Measurements from ENCODE around the gene UBL7. TPM values are rescaled to one million over a fixed set of nuclear protein-coding genes. Genes with fewer than 3 reads are reported as not detected.

UBL7 gene
- total RNA-seq, 4 donors from 2014 or later, result 27.3 to 66.0 (median 40.4) TPM

DNA sequence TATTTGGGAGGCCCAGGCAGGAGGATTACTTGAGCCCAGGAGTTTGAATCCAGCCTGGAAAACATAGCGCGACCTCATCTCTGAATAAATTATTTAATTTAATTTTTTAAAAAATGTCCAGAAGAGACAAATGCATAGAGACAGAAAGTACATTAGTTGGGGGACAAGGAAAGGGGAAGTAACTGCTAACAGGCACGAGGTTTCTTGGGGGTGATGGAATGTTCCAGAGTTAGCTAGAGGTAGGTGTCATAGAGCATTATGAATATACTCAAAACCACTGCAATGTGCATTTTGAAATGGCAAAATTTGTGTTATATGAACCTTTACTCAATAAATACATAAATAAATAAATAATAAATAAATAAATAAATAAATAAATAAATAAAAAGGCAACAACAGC is 61.9 kb downstream of the UBL7 start:
- 89 to 90% methylated on average over 3 of the region's 3 CpGs for WGBS, 2 donors
- peak overlapping the region in 1 of 4 donors; percentile 54 for H3K27ac ChIP-seq
- TF ChIP-seq EP300 (IDR thresholded peaks at IDR 0.05) (no peak), POLR2A (IDR thresholded peaks at IDR 0.05) (no peak)
- TF ChIP-seq, protein P1, sequence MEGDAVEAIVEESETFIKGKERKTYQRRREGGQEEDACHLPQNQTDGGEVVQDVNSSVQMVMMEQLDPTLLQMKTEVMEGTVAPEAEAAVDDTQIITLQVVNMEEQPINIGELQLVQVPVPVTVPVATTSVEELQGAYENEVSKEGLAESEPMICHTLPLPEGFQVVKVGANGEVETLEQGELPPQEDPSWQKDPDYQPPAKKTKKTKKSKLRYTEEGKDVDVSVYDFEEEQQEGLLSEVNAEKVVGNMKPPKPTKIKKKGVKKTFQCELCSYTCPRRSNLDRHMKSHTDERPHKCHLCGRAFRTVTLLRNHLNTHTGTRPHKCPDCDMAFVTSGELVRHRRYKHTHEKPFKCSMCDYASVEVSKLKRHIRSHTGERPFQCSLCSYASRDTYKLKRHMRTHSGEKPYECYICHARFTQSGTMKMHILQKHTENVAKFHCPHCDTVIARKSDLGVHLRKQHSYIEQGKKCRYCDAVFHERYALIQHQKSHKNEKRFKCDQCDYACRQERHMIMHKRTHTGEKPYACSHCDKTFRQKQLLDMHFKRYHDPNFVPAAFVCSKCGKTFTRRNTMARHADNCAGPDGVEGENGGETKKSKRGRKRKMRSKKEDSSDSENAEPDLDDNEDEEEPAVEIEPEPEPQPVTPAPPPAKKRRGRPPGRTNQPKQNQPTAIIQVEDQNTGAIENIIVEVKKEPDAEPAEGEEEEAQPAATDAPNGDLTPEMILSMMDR (IDR thresholded peaks at IDR 0.05), result no peak

DNA sequence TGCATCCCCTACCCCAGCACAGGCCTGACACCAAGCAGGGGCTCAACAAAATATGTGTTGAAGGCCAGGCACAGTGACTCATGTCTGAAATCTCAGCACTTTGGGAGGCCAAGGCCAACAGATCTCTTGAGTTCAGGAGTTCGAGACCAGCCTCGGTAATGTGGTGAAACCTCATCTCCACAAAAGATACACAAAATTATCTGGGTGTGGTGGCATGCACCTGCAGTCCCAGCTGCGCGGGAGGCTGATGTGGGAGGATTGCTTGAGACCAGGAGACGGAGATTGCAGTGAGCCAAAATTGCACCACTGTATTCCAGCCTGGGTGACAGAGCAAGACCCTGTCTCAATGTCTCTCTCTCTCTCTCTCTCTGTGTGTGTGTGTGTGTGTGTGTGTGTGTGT is 62.8 kb downstream of the UBL7 start:
- H3K36me3 ChIP-seq, result no peaks in the 10 kb centered on the region
- no peak overlapping the region for H3K4me3 ChIP-seq
- no peak for TF ChIP-seq EP300 (IDR thresholded peaks at IDR 0.05)
- TF ChIP-seq, protein P1 (IDR thresholded peaks at IDR 0.05), result no peak
- no peak for TF ChIP-seq POLR2A (IDR thresholded peaks at IDR 0.05)
- H3K4me1 ChIP-seq, result peaks cover 0 to 20% (median 0%) of the 10 kb centered on the region in 4 donors
- H3K9me3 ChIP-seq, result no peaks in the 10 kb centered on the region
- H3K27me3 ChIP-seq, result no peaks in the 10 kb centered on the region
- 92 to 97% methylated on average over 5 of the region's 5 CpGs for WGBS, 2 donors
- H3K27ac ChIP-seq, result no peak overlapping the region
- DNase-seq (ENCODE audit: low spot score in 2 of 2), result no peak

More for the DNA sequence above, 61.9 kb downstream of the UBL7 start:
- Histone ChIP-seq H3K4me3 (no peak overlapping the region), H3K9me3 (no peaks in the 10 kb centered on the region), H3K27me3 (no peaks in the 10 kb centered on the region), H3K4me1 (peaks cover 0 to 29% (median 4%) of the 10 kb centered on the region in 4 donors), H3K36me3 (no peaks in the 10 kb centered on the region)
- DNase-seq (ENCODE audit: low spot score in 2 of 2), result no peak

DNA sequence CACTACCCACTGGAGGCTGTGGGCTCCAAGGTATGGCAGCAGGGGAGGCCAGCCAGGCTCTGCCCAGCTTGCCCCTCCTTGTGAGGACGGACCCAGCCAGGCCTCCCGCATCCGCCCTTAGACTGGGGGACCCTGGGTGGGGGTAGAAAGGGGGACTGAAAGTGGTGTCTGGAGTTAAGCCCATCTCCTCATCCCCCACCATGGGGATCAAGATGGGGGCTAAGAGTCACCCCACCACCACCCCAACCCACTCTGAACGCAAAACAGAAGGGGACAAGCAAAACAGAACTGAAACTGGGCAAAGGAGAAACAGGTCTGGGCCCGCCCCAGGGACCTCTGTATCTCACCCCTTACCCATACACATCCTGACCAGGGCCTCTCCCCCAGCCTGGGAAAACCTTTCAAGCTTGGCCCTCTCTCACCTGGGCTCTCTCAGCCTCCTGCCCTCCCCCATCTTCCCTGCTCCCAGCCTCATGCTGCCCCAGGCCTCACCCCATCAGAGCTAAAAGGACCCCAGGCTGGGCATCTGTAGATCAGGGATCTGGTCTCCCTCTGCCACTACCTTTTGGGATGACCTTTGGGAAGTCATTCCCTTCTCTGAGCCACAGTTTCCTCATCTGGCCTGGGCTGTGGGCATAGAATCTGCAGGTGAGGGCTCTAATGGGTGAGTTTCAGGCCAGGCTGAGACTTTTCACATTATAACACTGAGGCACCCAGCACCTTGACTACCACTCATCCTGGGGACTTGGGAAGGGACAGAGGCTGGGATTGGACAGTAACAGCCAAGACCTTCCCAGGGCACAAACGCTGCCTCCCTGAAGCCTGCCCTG is 63.5 kb downstream of the UBL7 start:
- TF ChIP-seq POLR2A (IDR thresholded peaks at IDR 0.05) (no peak), EP300 (IDR thresholded peaks at IDR 0.05) (no peak)
- TF ChIP-seq, protein P1 (IDR thresholded peaks at IDR 0.05), result no peak
- WGBS, 2 donors, result 90 to 91% methylated on average over 6 of the region's 6 CpGs
- peak overlapping the region in 1 of 4 donors; percentile 56 for H3K27ac ChIP-seq
- no peaks in the 10 kb centered on the region for H3K9me3 ChIP-seq
- DNase-seq (ENCODE audit: low spot score in 2 of 2), result no peak
- H3K36me3 ChIP-seq, result no peaks in the 10 kb centered on the region
- H3K27me3 ChIP-seq, result no peaks in the 10 kb centered on the region
- peaks cover 0 to 17% (median 2%) of the 10 kb centered on the region in 4 donors for H3K4me1 ChIP-seq
- H3K4me3 ChIP-seq, result no peak overlapping the region

DNA sequence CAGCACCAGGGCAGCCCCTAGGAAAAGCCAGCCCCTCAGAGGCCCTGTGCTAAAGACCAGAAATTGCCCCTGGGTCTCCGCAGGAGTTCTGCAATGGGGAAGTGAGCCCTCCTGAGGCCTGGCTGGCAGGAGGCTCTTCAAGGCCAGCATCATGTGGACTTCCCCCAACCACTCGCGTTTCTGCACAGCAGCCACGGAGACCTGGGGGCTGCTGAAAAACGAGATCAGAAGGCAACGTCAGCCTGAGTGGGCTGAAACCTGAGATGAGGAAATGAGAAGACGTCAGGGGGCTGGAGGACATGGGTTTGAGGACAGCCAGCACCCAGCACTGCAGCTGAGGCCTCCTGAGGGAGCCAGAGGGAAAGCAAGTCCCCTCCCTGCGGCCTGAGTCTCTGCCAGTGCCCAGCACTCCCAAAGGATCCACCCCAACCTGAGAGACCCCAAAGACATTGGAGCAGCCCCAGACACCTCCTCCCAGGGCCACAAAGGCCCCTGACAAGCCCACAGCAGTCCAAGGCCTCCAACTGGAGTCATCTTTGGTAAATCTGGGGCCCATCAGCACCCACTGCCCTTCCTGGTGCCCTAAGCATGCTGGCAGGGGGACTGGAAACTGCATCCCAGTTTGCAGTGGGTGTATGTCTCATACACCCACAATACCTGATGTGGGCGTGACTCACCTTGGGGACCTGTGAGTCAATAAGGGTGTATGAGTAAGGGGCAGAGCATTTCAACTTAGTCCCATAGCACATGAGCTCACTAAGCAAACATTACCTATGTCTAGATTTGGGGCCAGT is 64.3 kb downstream of the UBL7 start:
- TF ChIP-seq POLR2A (IDR thresholded peaks at IDR 0.05) (no peak), EP300 (IDR thresholded peaks at IDR 0.05) (no peak)
- TF ChIP-seq, protein P1 (IDR thresholded peaks at IDR 0.05), result no peak
- H3K36me3 ChIP-seq, result no peaks in the 10 kb centered on the region
- DNase-seq (ENCODE audit: low spot score in 2 of 2), result no peak
- H3K27me3 ChIP-seq, result no peaks in the 10 kb centered on the region
- no peaks in the 10 kb centered on the region for H3K9me3 ChIP-seq
- no peak overlapping the region for H3K4me3 ChIP-seq
- H3K27ac ChIP-seq, result peak overlapping the region in 1 of 4 donors; percentile 56
- 56 to 79% methylated on average over 8 of the region's 9 CpGs for WGBS, 2 donors
- peaks cover 0 to 10% (median 4%) of the 10 kb centered on the region in 4 donors for H3K4me1 ChIP-seq

DNA sequence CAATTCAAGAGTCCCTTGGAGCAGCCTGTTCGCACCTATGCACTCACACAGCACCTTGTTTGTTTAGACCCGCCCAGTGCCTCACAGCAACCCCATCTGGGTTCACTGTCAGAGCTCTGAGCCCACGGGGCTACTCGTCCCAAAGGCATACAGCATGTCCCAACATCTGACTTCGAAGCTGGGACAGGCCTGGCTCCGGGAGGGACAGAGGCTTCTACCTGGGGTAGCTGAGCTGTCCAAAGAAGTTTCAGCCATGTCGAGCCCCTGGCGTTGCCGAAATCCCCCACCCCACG is 64.9 kb downstream of the UBL7 start:
- H3K36me3 ChIP-seq, result no peaks in the 10 kb centered on the region
- no peak overlapping the region for H3K4me3 ChIP-seq
- no peaks in the 10 kb centered on the region for H3K27me3 ChIP-seq
- H3K27ac ChIP-seq, result peak overlapping the region in 1 of 4 donors; percentile 12
- TF ChIP-seq EP300 (IDR thresholded peaks at IDR 0.05) (no peak), POLR2A (IDR thresholded peaks at IDR 0.05) (no peak)
- TF ChIP-seq, protein P1 (IDR thresholded peaks at IDR 0.05), result no peak
- WGBS, 2 donors, result 80 to 86% methylated on average over 10 of the region's 10 CpGs
- no peak for DNase-seq (ENCODE audit: low spot score in 2 of 2)
- H3K9me3 ChIP-seq, result no peaks in the 10 kb centered on the region
- peaks cover 0 to 10% (median 3%) of the 10 kb centered on the region in 4 donors for H3K4me1 ChIP-seq
